Upper lobe of left lung (tissue), 4 donors: ENCODE results near the gene MACROD1.

Experiments
- EP300 ChIP-seq, 4 donors: sonication (generic); formaldehyde crosslinking; IDR thresholded peaks; one replicate each; pipeline ENCODE4 v1.5.1; 2017; ENCODE audit warnings: antibody characterized with exemption in 4 of 4, control low read depth in 2 of 4
- POLR2A ChIP-seq, 4 donors: fragments of 450-650 bp; IDR thresholded peaks; one replicate each; pipeline ENCODE4 v1.5.1; 2016 to 2017; ENCODE audit warnings: antibody characterized with exemption in 4 of 4, mild to moderate bottlenecking in 2 of 4
- TF ChIP-seq, protein P1 (sequence below), 6 experiments: fragments of 450-650 bp in 4 of 6; fragments of 200-600 bp in 2 of 6; sonication (generic) in 2 of 6; IDR thresholded peaks; one replicate each; pipeline ENCODE4 v1.5.1; 2016 to 2019; ENCODE audit warnings: antibody characterized with exemption in 6 of 6

DNA sequence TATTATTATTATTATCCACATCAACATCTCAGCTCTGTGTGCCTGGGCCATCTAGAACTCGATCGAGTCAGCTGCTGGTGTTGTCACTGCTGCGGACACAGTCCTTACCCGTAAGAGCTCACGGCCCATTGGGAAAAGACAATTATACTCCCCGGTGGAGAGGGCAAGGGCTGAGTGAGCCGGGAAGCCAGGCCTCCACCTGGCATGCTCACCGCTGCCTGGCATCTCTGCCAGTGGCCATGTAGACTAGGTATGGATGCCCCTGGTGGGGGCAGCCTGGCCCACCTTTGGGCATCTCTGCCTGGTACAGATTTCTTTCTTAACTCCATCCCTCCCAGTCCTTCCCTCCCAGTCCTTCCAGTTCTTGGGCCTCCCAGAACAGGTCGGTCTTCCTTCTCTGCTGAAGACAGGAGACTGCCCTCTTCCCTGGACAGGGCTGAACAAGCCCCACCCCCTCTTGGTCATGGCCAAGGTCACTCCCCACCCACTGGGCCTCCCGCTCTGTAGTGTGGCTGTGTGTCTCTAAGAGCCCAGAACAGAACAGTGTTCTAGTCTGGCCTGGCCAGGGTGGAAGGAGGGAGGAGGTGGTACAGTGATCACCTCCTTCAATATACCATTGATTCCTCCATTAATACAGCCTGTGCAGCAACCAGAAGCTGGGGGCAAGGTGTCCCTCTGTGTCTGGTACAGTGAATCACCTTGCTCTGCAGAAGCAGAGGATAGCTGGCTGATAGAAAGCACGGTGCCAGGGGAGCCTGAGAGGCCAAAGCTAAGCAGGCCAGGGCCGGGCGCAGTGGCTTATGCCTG, 72.5 kb downstream of the MACROD1 start:
- TF ChIP-seq POLR2A (IDR thresholded peaks at IDR 0.05): no peak
- TF ChIP-seq, protein P1, sequence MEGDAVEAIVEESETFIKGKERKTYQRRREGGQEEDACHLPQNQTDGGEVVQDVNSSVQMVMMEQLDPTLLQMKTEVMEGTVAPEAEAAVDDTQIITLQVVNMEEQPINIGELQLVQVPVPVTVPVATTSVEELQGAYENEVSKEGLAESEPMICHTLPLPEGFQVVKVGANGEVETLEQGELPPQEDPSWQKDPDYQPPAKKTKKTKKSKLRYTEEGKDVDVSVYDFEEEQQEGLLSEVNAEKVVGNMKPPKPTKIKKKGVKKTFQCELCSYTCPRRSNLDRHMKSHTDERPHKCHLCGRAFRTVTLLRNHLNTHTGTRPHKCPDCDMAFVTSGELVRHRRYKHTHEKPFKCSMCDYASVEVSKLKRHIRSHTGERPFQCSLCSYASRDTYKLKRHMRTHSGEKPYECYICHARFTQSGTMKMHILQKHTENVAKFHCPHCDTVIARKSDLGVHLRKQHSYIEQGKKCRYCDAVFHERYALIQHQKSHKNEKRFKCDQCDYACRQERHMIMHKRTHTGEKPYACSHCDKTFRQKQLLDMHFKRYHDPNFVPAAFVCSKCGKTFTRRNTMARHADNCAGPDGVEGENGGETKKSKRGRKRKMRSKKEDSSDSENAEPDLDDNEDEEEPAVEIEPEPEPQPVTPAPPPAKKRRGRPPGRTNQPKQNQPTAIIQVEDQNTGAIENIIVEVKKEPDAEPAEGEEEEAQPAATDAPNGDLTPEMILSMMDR (IDR thresholded peaks at IDR 0.05): no peak
- TF ChIP-seq EP300 (IDR thresholded peaks at IDR 0.05): no peak
